ENCODE results near the gene GET3. TPM values are rescaled to one million over a fixed set of nuclear protein-coding genes. Genes with fewer than 3 reads are reported as not detected.

The GET3 gene
- total and polyA plus RNA-seq, 12 donors: 37.0 to 121 (median 60.1) TPM

DNA sequence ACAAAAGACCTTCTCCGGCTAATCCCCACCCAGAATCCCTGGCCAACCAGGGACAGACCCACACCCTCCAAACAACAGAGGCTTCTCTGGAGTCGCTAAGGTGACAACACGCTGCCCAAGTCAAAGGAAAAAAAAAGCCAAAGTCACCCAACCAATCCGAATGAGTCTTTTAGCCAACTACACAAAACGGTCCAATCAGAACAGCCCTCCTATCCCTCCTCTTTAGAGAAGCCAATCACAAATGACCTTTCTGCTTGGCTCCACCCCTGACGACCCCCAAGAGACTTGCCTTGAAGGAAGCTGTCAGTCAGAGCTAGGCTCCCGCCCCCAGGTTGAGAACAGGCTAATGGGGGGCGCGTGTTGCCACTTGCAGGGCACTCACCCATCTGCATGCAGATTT lies 34.3 kb upstream of the GET3 start:
- no peak overlapping the region for H3K4me3 ChIP-seq
- TF ChIP-seq, protein P1, sequence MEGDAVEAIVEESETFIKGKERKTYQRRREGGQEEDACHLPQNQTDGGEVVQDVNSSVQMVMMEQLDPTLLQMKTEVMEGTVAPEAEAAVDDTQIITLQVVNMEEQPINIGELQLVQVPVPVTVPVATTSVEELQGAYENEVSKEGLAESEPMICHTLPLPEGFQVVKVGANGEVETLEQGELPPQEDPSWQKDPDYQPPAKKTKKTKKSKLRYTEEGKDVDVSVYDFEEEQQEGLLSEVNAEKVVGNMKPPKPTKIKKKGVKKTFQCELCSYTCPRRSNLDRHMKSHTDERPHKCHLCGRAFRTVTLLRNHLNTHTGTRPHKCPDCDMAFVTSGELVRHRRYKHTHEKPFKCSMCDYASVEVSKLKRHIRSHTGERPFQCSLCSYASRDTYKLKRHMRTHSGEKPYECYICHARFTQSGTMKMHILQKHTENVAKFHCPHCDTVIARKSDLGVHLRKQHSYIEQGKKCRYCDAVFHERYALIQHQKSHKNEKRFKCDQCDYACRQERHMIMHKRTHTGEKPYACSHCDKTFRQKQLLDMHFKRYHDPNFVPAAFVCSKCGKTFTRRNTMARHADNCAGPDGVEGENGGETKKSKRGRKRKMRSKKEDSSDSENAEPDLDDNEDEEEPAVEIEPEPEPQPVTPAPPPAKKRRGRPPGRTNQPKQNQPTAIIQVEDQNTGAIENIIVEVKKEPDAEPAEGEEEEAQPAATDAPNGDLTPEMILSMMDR (IDR thresholded peaks at IDR 0.05): no peak
- H3K27ac ChIP-seq: no peak overlapping the region
- no peaks in the 10 kb centered on the region for H3K27me3 ChIP-seq
- intact Hi-C loops (cut with DNase I): loop anchor here in 1 of 10 donors (10.0 kb wide), 1 partner anchor 102 kb away; the partner anchor contains the start of genes PRDX2, RNASEH2A and THSD8
- 60 to 64% methylated on average over 9 of the region's 9 CpGs for WGBS, 2 donors
- H3K4me1 ChIP-seq: no peaks in the 10 kb centered on the region
- DNase-seq (no peak), ATAC-seq (no peak)
- no peaks in the 10 kb centered on the region for H3K9me3 ChIP-seq
- peaks cover 7 to 99% (median 67%) of the 10 kb centered on the region in 9 donors for H3K36me3 ChIP-seq

DNA sequence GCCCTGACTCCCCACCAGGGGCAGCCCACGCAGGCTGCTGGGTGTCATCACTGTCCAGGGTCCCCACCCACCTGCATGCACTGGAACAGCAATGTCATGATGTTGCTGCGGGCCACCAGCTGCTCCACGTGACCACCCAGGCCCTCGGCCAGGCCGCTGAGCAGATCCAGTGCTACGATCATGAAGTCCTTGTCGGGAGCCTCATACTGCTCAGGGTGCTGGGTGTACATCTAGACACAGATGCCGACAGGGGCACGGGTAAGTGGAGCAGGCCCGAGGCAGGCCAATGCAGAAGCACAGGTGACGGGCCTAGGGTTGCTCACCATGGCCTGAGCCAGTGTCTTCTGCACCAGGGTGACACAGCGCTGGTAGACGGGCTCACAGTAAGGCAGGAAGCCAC lies 32.1 kb upstream of the GET3 start:
- Histone ChIP-seq H3K27ac (no peak overlapping the region), H3K27me3 (no peaks in the 10 kb centered on the region), H3K36me3 (peaks cover 7 to 100% (median 84%) of the 10 kb centered on the region in 9 donors), H3K4me3 (no peak overlapping the region), H3K9me3 (no peaks in the 10 kb centered on the region), H3K4me1 (no peaks in the 10 kb centered on the region)
- TF ChIP-seq, protein P1 (IDR thresholded peaks at IDR 0.05): no peak
- 91 to 96% methylated on average over 13 of the region's 13 CpGs for WGBS, 2 donors
- ATAC-seq: no peak
- no peak for DNase-seq
- intact Hi-C loops (cut with DNase I): loop anchor here in 1 of 10 donors (10.0 kb wide), 1 partner anchor 100 kb away; the partner anchor contains the start of genes PRDX2, RNASEH2A and THSD8

DNA sequence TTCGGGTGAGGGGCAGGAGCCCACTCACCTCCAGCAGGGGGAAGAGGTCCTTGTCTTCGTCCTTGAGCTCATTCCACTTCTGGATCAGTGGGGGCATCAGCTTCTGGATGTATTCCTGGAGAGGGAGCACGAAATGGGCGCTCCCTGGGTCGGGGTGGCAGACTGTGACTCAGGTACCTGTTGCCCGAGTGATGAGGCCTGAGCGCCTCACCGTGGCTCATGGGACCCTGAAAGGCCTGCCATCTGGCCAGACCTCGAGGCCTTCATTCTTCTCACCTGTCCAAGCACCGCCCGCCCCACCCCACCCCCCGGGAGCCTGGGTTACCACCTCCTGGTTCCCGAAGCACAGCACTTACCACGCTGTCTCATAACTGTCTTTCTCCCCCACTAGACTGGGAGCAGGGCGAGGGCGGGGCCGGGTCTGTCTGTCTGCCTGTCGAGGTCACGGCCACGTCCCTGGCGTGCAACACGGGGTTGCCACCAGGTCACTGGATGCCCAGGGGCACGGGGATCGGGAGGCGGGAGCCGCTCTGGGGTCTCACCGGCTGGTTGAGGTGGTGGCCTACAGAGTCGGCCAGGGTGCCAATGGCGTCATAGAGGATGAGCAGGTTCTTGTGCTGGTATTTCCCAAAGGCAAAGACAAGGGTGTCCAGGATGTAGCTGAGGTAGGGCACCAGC lies 31.5 kb upstream of the GET3 start:
- no peaks in the 10 kb centered on the region for H3K27me3 ChIP-seq
- intact Hi-C loops (cut with DNase I): loop anchor here in 1 of 10 donors (10.0 kb wide), 1 partner anchor 99 kb away; the partner anchor contains the start of genes PRDX2, RNASEH2A and THSD8
- peaks cover 7 to 100% (median 85%) of the 10 kb centered on the region in 9 donors for H3K36me3 ChIP-seq
- TF ChIP-seq, protein P1 (IDR thresholded peaks at IDR 0.05): no peak
- H3K4me3 ChIP-seq: no peak overlapping the region
- no peak overlapping the region for H3K27ac ChIP-seq
- 93% methylated on average over 29 of the region's 29 CpGs for WGBS, 2 donors
- DNase-seq (no peak), ATAC-seq (no peak)
- H3K9me3 ChIP-seq: no peaks in the 10 kb centered on the region
- H3K4me1 ChIP-seq: no peaks in the 10 kb centered on the region

DNA sequence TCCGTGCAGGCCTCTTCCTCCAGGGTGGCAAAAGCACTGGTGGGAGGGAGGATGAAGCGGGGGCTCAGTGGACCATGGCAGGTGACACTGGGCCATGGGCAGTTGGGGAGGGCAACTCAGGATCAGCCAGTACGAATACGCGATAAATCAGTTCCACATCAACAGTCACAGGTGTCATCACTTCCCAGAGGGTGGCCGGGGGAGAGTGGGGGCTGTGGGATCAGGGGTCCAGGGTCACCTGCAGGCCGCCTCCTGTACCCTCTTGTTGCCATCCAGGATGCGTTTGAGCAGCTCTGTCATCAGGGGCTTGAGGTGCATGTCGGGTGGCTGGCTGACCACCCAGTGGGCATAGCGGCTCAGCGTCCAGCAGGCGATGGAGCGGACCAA lies 31.0 kb upstream of the GET3 start:
- no peaks in the 10 kb centered on the region for H3K27me3 ChIP-seq
- H3K27ac ChIP-seq: no peak overlapping the region
- no peaks in the 10 kb centered on the region for H3K4me1 ChIP-seq
- DNase-seq: no peak
- H3K9me3 ChIP-seq: no peaks in the 10 kb centered on the region
- intact Hi-C loops (cut with DNase I): loop anchor here in 1 of 10 donors (10.0 kb wide), 1 partner anchor 98 kb away; the partner anchor contains the start of genes PRDX2, RNASEH2A and THSD8
- peaks cover 7 to 100% (median 84%) of the 10 kb centered on the region in 9 donors for H3K36me3 ChIP-seq
- WGBS, 2 donors: 87 to 93% methylated on average over 13 of the region's 13 CpGs
- no peak for ATAC-seq
- TF ChIP-seq, protein P1 (IDR thresholded peaks at IDR 0.05): no peak
- H3K4me3 ChIP-seq: no peak overlapping the region
